ENCODE data around the gene MECR. TPM values are rescaled to one million over a fixed set of nuclear protein-coding genes. Genes with fewer than 3 reads are reported as not detected.
A peak's percentile ranks its signal among the peaks of the same experiment; 100 is the strongest.
"Not testable (repeated sequence)": the region's sequence is repeated elsewhere in the genome, so short reads cannot be mapped to it uniquely, and the experiment has no call there.

Gene MECR
- total RNA-seq, 1 donor from 2014 or later, result 16.9 TPM

GRCh38 chr1:29237129-29237821 lies 6.5 kb upstream of the MECR start:
- Histone ChIP-seq H3K4me1 (peaks cover 24% of the 10 kb centered on the region), H3K27ac (peak overlapping the region; percentile 84), H3K27me3 (no peaks in the 10 kb centered on the region), H3K9me3 (no peaks in the 10 kb centered on the region), H3K36me3 (no peaks in the 10 kb centered on the region), H3K4me3 (peak overlapping the region; percentile 78 to 83)
- TF ChIP-seq POLR2AphosphoS5 (IDR thresholded peaks at IDR 0.05; ENCODE audit: insufficient read depth in 1 of 2, low read depth in 1 of 2) (peak in 1 of 2 donors; percentile 23), POLR2A (IDR thresholded peaks at IDR 0.05) (no peak)
- TF ChIP-seq, protein P1, sequence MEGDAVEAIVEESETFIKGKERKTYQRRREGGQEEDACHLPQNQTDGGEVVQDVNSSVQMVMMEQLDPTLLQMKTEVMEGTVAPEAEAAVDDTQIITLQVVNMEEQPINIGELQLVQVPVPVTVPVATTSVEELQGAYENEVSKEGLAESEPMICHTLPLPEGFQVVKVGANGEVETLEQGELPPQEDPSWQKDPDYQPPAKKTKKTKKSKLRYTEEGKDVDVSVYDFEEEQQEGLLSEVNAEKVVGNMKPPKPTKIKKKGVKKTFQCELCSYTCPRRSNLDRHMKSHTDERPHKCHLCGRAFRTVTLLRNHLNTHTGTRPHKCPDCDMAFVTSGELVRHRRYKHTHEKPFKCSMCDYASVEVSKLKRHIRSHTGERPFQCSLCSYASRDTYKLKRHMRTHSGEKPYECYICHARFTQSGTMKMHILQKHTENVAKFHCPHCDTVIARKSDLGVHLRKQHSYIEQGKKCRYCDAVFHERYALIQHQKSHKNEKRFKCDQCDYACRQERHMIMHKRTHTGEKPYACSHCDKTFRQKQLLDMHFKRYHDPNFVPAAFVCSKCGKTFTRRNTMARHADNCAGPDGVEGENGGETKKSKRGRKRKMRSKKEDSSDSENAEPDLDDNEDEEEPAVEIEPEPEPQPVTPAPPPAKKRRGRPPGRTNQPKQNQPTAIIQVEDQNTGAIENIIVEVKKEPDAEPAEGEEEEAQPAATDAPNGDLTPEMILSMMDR (IDR thresholded peaks at IDR 0.05), result no peak
- no peak for DNase-seq (ENCODE audit: extremely low spot score in 2 of 2)
- intact Hi-C loops (cut with DNase I), result loop anchor here (5.0 kb wide), 1 partner anchor 1470 kb away; no protein-coding TSS in a partner anchor

DNA sequence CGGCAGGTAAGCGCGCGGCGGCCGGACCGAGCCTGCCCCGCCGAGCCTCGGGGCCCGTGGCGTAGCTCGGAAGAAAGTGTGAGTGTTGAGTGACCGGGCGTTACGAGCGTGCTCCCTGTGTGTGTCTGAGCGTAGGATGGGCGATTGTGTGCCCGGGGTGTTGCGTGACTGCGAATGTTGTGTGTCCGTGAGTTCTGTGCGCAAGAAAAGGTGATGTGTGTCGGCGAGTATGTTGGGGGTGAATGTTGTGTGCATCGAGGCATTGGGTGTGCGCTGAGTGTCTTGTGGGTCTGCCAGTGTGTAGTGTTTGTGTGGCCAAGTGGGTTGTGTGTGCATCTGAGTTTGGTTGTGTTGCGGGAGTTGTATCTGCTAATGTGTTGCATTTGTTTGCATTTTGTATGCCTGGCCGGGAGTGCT lies 6.0 kb upstream of the MECR start:
- no peaks in the 10 kb centered on the region for H3K27me3 ChIP-seq
- TF ChIP-seq, protein P1 (IDR thresholded peaks at IDR 0.05), result no peak
- TF ChIP-seq POLR2AphosphoS5 (IDR thresholded peaks at IDR 0.05; ENCODE audit: insufficient read depth in 1 of 2, low read depth in 1 of 2) (no peak), POLR2A (IDR thresholded peaks at IDR 0.05) (no peak)

DNA sequence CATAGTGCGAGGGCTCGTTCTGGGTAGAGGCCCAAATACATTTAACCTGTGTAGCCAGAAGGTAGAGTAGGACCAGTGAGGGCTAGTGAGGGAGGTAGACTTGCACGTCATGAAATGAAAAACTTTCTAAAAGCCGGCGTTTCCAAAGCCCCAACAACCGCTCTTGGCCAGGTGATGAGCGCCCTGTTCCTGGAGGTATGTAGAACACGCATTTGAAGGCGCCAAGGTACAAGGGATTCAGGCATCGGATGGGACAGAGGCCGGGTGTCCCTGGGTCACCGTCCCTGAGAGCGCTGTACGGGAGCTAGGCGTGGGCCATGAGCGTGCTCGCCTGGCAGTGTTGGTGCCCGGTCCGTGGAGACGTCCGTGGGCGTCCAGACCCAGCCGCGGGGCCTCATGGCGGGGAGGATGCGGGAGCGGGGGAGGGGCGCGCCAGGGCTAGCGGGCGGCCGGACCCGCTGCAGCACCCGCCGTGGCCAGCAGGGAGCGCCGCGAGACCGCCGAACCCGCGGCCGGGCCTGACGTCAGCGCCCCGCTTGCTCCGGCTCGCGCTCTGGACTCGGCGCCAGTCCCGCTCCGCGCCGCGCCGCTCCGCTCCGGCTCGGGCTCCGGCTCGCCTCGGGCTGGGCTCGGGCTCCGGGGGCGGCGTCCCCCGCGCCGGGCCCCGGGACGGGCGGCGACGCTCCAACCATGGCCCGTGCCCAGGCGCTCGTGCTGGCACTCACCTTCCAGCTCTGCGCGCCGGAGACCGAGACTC lies 5.4 kb upstream of the MECR start, which contains the start of gene PTPRU:
Gene PTPRU, plus strand, starts transcription at position 568 of the 757 bp plus-strand sequence. Its CDS starts 123 bp downstream, at position 691.
- Histone ChIP-seq H3K27ac (peak within 1 kb of the TSS; percentile 84), H3K36me3 (no peaks in the 10 kb centered on the region), H3K27me3 (no peaks in the 10 kb centered on the region), H3K4me1 (peaks cover 24% of the 10 kb centered on the region), H3K9me3 (no peaks in the 10 kb centered on the region), H3K4me3 (peak within 1 kb of the TSS; percentile 78 to 83)
- no peak for DNase-seq (ENCODE audit: extremely low spot score in 2 of 2)
- intact Hi-C loops (cut with DNase I), result loop anchor here (5.0 kb wide), 1 partner anchor 1471 kb away; no protein-coding TSS in a partner anchor
- TF ChIP-seq, protein P1 (IDR thresholded peaks at IDR 0.05), result peak; percentile 82 to 85 (median 85)
- TF ChIP-seq POLR2A (IDR thresholded peaks at IDR 0.05) (peak in 1 of 2 donors; percentile 59), POLR2AphosphoS5 (IDR thresholded peaks at IDR 0.05; ENCODE audit: insufficient read depth in 1 of 2, low read depth in 1 of 2) (no peak)

More for the DNA sequence above, 6.0 kb upstream of the MECR start:
- H3K9me3 ChIP-seq, result no peaks in the 10 kb centered on the region
- no peaks in the 10 kb centered on the region for H3K36me3 ChIP-seq
- peak overlapping the region; percentile 84 for H3K27ac ChIP-seq
- peaks cover 24% of the 10 kb centered on the region for H3K4me1 ChIP-seq
- H3K4me3 ChIP-seq, result peak overlapping the region; percentile 78 to 83
- intact Hi-C loops (cut with DNase I), result loop anchor here (5.0 kb wide), 1 partner anchor 1471 kb away; no protein-coding TSS in a partner anchor
- no peak for DNase-seq (ENCODE audit: extremely low spot score in 2 of 2)

- DNase-seq (ENCODE audit: extremely low spot score in 2 of 2); H3K27ac ChIP-seq; H3K36me3 ChIP-seq; H3K27me3 ChIP-seq; H3K4me3 ChIP-seq; H3K9me3 ChIP-seq: not testable (repeated sequence)
- H3K4me1 ChIP-seq, result peaks cover 31% of the 10 kb centered on the region
- intact Hi-C loops (cut with DNase I), result loop anchor here (5.0 kb wide), 1 partner anchor 1472 kb away; no protein-coding TSS in a partner anchor
Measured at GRCh38 chr1:29234881-29235280, 4.1 kb upstream of the MECR start.

DNA sequence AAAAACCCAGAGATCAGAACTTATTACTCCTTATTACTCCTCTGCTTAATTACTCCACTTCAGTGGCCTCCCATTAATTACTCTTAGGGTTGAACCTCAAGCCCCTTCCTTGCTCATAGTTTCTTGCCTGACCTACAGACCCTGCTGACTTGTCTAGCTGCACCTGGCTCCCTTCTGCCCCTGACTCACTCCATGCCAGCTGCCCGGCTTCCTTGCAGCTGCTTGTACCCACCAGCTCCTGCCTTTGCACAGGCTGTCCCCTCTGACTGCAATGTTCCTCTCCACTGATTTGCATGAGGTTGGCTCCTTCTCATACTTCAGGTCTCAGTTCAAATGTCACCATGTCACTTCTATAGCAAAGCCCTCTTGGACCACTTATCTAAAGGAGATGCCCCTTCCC lies 3.7 kb upstream of the MECR start:
- TF ChIP-seq POLR2A (IDR thresholded peaks at IDR 0.05) (no peak), POLR2AphosphoS5 (IDR thresholded peaks at IDR 0.05; ENCODE audit: insufficient read depth in 1 of 2, low read depth in 1 of 2) (no peak)
- TF ChIP-seq, protein P1 (IDR thresholded peaks at IDR 0.05), result no peak
- H3K27ac ChIP-seq, result no peak overlapping the region
- no peaks in the 10 kb centered on the region for H3K9me3 ChIP-seq
- H3K27me3 ChIP-seq, result no peaks in the 10 kb centered on the region
- no peak for DNase-seq (ENCODE audit: extremely low spot score in 2 of 2)
- H3K4me3 ChIP-seq, result no peak overlapping the region
- intact Hi-C loops (cut with DNase I), result no loop called here
- H3K36me3 ChIP-seq, result no peaks in the 10 kb centered on the region
- H3K4me1 ChIP-seq, result peaks cover 31% of the 10 kb centered on the region

All from vagina (tissue), 2 donors.